ENCODE data around the gene FAM47E. TPM values are rescaled to one million over a fixed set of nuclear protein-coding genes. Genes with fewer than 3 reads are reported as not detected.

Gene FAM47E
- total and polyA plus RNA-seq, 7 donors, result 1.7 to 6.0 (median 2.6) TPM

- Histone ChIP-seq H3K27ac (no peak overlapping the region), H3K9me3 (no peaks in the 10 kb centered on the region), H3K4me1 (peaks cover 0 to 11% (median 5%) of the 10 kb centered on the region in 4 donors), H3K36me3 (no peaks in the 10 kb centered on the region), H3K27me3 (no peaks in the 10 kb centered on the region), H3K4me3 (no peak overlapping the region)
- intact Hi-C loops (cut with DNase I), result no loop called here
- no peak for DNase-seq
- TF ChIP-seq POLR2AphosphoS5 (IDR thresholded peaks at IDR 0.05) (no peak), EP300 (IDR thresholded peaks at IDR 0.05) (no peak), CTCF (IDR thresholded peaks at IDR 0.05) (no peak), POLR2A (IDR thresholded peaks at IDR 0.05) (no peak)
- 73 to 96% methylated on average over 6 of the region's 6 CpGs for WGBS, 2 donors
Measured at GRCh38 chr4:76256032-76256431, 4.5 kb downstream of the FAM47E start.

- H3K4me3 ChIP-seq, result no peak overlapping the region
- no peaks in the 10 kb centered on the region for H3K27me3 ChIP-seq
- no peak overlapping the region for H3K27ac ChIP-seq
- DNase-seq, result no peak
- no peaks in the 10 kb centered on the region for H3K36me3 ChIP-seq
- intact Hi-C loops (cut with DNase I), result no loop called here
- peaks cover 0 to 4% (median 2%) of the 10 kb centered on the region in 4 donors for H3K4me1 ChIP-seq
- TF ChIP-seq EP300 (IDR thresholded peaks at IDR 0.05) (no peak), POLR2A (IDR thresholded peaks at IDR 0.05) (no peak), POLR2AphosphoS5 (IDR thresholded peaks at IDR 0.05) (no peak), CTCF (IDR thresholded peaks at IDR 0.05) (no peak)
- WGBS, 2 donors, result 78 to 85% methylated on average over 1 of the region's 1 CpG
- H3K9me3 ChIP-seq, result no peaks in the 10 kb centered on the region
Measured at GRCh38 chr4:76256968-76257367, 5.4 kb downstream of the FAM47E start.

- no peak for DNase-seq
- Histone ChIP-seq H3K4me1 (no peaks in the 10 kb centered on the region), H3K27me3 (no peaks in the 10 kb centered on the region), H3K27ac (no peak overlapping the region), H3K36me3 (no peaks in the 10 kb centered on the region), H3K4me3 (no peak overlapping the region), H3K9me3 (no peaks in the 10 kb centered on the region)
- 89 to 96% methylated on average over 3 of the region's 3 CpGs for WGBS, 2 donors
- intact Hi-C loops (cut with DNase I), result no loop called here
- TF ChIP-seq CTCF (IDR thresholded peaks at IDR 0.05) (no peak), EP300 (IDR thresholded peaks at IDR 0.05) (no peak), POLR2AphosphoS5 (IDR thresholded peaks at IDR 0.05) (no peak), POLR2A (IDR thresholded peaks at IDR 0.05) (no peak)
Measured at GRCh38 chr4:76257824-76258223, 6.3 kb downstream of the FAM47E start.

GRCh38 chr4:76260571-76260970 is 9.1 kb downstream of the FAM47E start:
- 57 to 72% methylated on average over 1 of the region's 1 CpG for WGBS, 2 donors

More at GRCh38 chr4:76260571-76260970, 9.1 kb downstream of the FAM47E start:
- H3K27ac ChIP-seq, result no peak overlapping the region
- TF ChIP-seq EP300 (IDR thresholded peaks at IDR 0.05), result no peak
- TF ChIP-seq POLR2A (IDR thresholded peaks at IDR 0.05), result no peak
- TF ChIP-seq CTCF (IDR thresholded peaks at IDR 0.05), result no peak
- TF ChIP-seq POLR2AphosphoS5 (IDR thresholded peaks at IDR 0.05), result no peak
- no peaks in the 10 kb centered on the region for H3K4me1 ChIP-seq
- no peak overlapping the region for H3K4me3 ChIP-seq
- intact Hi-C loops (cut with DNase I), result no loop called here
- no peaks in the 10 kb centered on the region for H3K27me3 ChIP-seq
- no peaks in the 10 kb centered on the region for H3K9me3 ChIP-seq
- no peak for DNase-seq
- H3K36me3 ChIP-seq, result peaks cover 0 to 17% (median 0%) of the 10 kb centered on the region in 4 donors
